HepG2 (cell line): ENCODE data around the gene KREMEN1.

Experiments
- CREM ChIP-seq, 2 experiments: sonication (generic) in 1 of 2; formaldehyde crosslinking in 1 of 2; IDR thresholded peaks; 2 replicates each; pipeline versions ENCODE4 v1.4.0 to v1.6.1; 2016 to 2020; ENCODE audit warnings: antibody characterized with exemption in 1 of 2, mild to moderate bottlenecking in 1 of 2, missing genetic modification reagents in 1 of 2
- KDM3A ChIP-seq: IDR thresholded peaks from 2 replicates; pipeline ENCODE4 v1.6.1; 2018; ENCODE audit warnings: low read depth, missing compliant biosample characterization
- KDM5A ChIP-seq: fragments of 200-600 bp; sonication (generic); IDR thresholded peaks from 2 replicates; pipeline ENCODE4 v1.7.0; 2018; ENCODE audit warnings: antibody characterized with exemption, mild to moderate bottlenecking, low read length, borderline replicate concordance
- MZF1 ChIP-seq: sonication (generic); formaldehyde crosslinking; IDR thresholded peaks from 2 replicates; pipeline ENCODE4 v1.8.1; 2023; ENCODE audit warnings: mild to moderate bottlenecking, missing genetic modification reagents, borderline replicate concordance
- POLR2A ChIP-seq, 2 experiments: IDR thresholded peaks; 2 replicates each; pipeline ENCODE4 v1.6.1; 2011; ENCODE audit warnings: low read depth in 2 of 2, low read length in 2 of 2, mild to moderate bottlenecking in 1 of 2, moderate library complexity in 1 of 2; ENCODE audit not compliant: insufficient read depth in 1 of 2
- POLR2AphosphoS5 ChIP-seq: IDR thresholded peaks from 2 replicates; pipeline ENCODE4 v1.6.1; 2012; ENCODE audit warnings: low read depth, low read length
- SMARCE1 ChIP-seq: fragments of 450-650 bp; IDR thresholded peaks from 2 replicates; pipeline ENCODE4 v1.6.1; 2017; ENCODE audit warnings: borderline replicate concordance
- ZFP36 ChIP-seq: fragments of 150-350 bp; IDR thresholded peaks from 2 replicates; pipeline ENCODE4 v1.6.1; 2018; ENCODE audit warnings: borderline replicate concordance, low read length, low read depth; ENCODE audit not compliant: partially characterized antibody

- TF ChIP-seq MZF1 (CRISPR knock-in tag), result no peak
- TF ChIP-seq POLR2A (IDR thresholded peaks at IDR 0.05; ENCODE audit: insufficient read depth in 1 of 2, low read depth in 2 of 2, low read length in 2 of 2), result no peak
- no peak for TF ChIP-seq KDM5A
- no peak for TF ChIP-seq KDM3A (CRISPR knock-in tag)
- TF ChIP-seq ZFP36, result no peak
- no peak for TF ChIP-seq SMARCE1
- no peak for TF ChIP-seq CREM (IDR thresholded peaks at IDR 0.05)
- no peak for TF ChIP-seq CREM (CRISPR knock-in tag; IDR thresholded peaks at IDR 0.05)
- no peak for TF ChIP-seq POLR2AphosphoS5
These were observed 41.6 kb downstream of the KREMEN1 start for GRCh38 chr22:29114392-29114791.
